Panc1 (cell line): ENCODE data around the gene ZFP1. TPM values are rescaled to one million over a fixed set of nuclear protein-coding genes. Genes with fewer than 3 reads are reported as not detected.

Source experiments
- ATAC-seq: fragments of 200-7000 bp; cut with Tn5 transposase; 2 replicates; pipeline ENCODE4 v1.9.1; 2020; ENCODE audit warnings: mild to moderate bottlenecking, moderate library complexity
- BruUV-seq: library from RNA; stranded (reverse); fragments of 400-500 nt; replicated peaks from 2 replicates; lab custom pipeline; 2021; lab: Mats Ljungman, UMichigan
- CTCF ChIA-PET: fragments of 300-600 bp; sonication (Branson Sonifier 250); formaldehyde crosslinking; loops from one replicate; lab custom pipeline; 2022; ENCODE audit warnings: antibody characterized with exemption; lab: Charles Lee
- POLR2A ChIA-PET: fragments of 300-600 bp; sonication (Branson Sonifier 250); formaldehyde crosslinking; loops from one replicate; lab custom pipeline; 2022; ENCODE audit warnings: antibody characterized with exemption; lab: Charles Lee
- DNase-seq: peaks from one replicate; pipeline ENCODE4 v3.0.0-alpha.2; 2010; ENCODE audit warnings: low read depth, low spot score
- H3K27ac ChIP-seq: 2 replicates; pipeline ENCODE4 v1.5.1; 2011; ENCODE audit warnings: mild to moderate bottlenecking, low read length, inconsistent platforms
- H3K27me3 ChIP-seq: fragments of 200-500 bp; sonication (Bioruptor generic); 2 replicates; pipeline ENCODE4 v1.6.0; 2014; ENCODE audit warnings: low read length, inconsistent platforms; ENCODE audit not compliant: control insufficient read depth, insufficient read depth
- H3K36me3 ChIP-seq: fragments of 200-500 bp; sonication (Bioruptor generic); 2 replicates; pipeline ENCODE4 v1.5.1; 2014; ENCODE audit warnings: inconsistent platforms, mild to moderate bottlenecking, low read length, moderate library complexity; ENCODE audit not compliant: control insufficient read depth, insufficient read depth
- H3K4me1 ChIP-seq: 2 replicates; pipeline ENCODE4 v1.5.1; 2011; ENCODE audit warnings: inconsistent platforms, mild to moderate bottlenecking, low read length, moderate library complexity; ENCODE audit not compliant: control insufficient read depth, insufficient read depth
- H3K4me3 ChIP-seq, 2 experiments: 2 replicates each; pipeline ENCODE4 v1.5.1; 2011 to 2012; ENCODE audit warnings: low read depth in 2 of 2, low read length in 2 of 2, mild to moderate bottlenecking in 2 of 2, inconsistent platforms in 1 of 2, moderate library complexity in 1 of 2
- H3K9me3 ChIP-seq: fragments of 200-500 bp; sonication (Bioruptor generic); 2 replicates; pipeline ENCODE4 v1.5.1; 2014; ENCODE audit warnings: low read depth, mild to moderate bottlenecking, inconsistent platforms, low read length, moderate library complexity; ENCODE audit not compliant: control insufficient read depth, insufficient read depth
- CTCF ChIP-seq: fragments of 450-650 bp; IDR thresholded peaks from 2 replicates; pipeline ENCODE4 v1.5.1; 2017; ENCODE audit warnings: mild to moderate bottlenecking
- POLR2AphosphoS5 ChIP-seq: IDR thresholded peaks from 2 replicates; pipeline ENCODE4 v1.6.1; 2012; ENCODE audit warnings: mild to moderate bottlenecking, low read depth, low read length, moderate library complexity
- REST ChIP-seq, 2 experiments: IDR thresholded peaks; 2 replicates each; pipeline ENCODE4 v1.6.1; 2011 to 2012; ENCODE audit warnings: low read depth in 2 of 2, control low read depth in 1 of 2, low read length in 1 of 2, mild to moderate bottlenecking in 1 of 2, moderate library complexity in 1 of 2; ENCODE audit not compliant: insufficient read depth in 1 of 2
- SIN3A ChIP-seq: IDR thresholded peaks from 2 replicates; pipeline ENCODE4 v1.6.1; 2012; ENCODE audit warnings: low read depth, mild to moderate bottlenecking, low read length, moderate library complexity, borderline replicate concordance; ENCODE audit not compliant: insufficient read depth
- TCF7L2 ChIP-seq: IDR thresholded peaks from 2 replicates; pipeline ENCODE4 v1.6.1; 2011; ENCODE audit warnings: mild to moderate bottlenecking, low read depth, low read length, inconsistent platforms
- in situ Hi-C: cut with HindIII; loops from 2 replicates; pipeline ENCODE4 v1.10.0; 2016; ENCODE audit warnings: low sequenced_read_pairs, low pct_unique_long_range_greater_than_20kb
- intact Hi-C: fragments of 100-400 bp; cut with micrococcal nuclease; formaldehyde crosslinking; loops from one replicate; pipeline ENCODE4 v1.10.0; 2022; ENCODE audit not compliant: unreplicated experiment
- total RNA-seq: library from RNA; stranded (reverse); gene quantifications from one replicate; pipeline ENCODE4 v1.2.1, GENCODE V29; 2021; ENCODE audit not compliant: unreplicated experiment

The ZFP1 gene
- total RNA-seq, 1 experiment from 2014 or later = 10.0 TPM

GRCh38 chr16:75206749-75207451 lies 58.6 kb downstream of the ZFP1 start, which contains the start of gene CTRB2:
TSS of gene CTRB2 (minus strand) at chr16:75207161. CDS start at chr16:75207141, 20 bp downstream.
- ATAC-seq (peak; percentile 40), DNase-seq (no peak)
- CTCF ChIA-PET = interaction anchor here (0.6 kb wide), 1 partner anchor 303 kb away, joined by 4 read pairs; no protein-coding TSS in a partner anchor
- Histone ChIP-seq H3K4me3 (no peak within 1 kb of the TSS), H3K4me1 (no peaks in the 10 kb centered on the region), H3K27me3 (no peaks in the 10 kb centered on the region), H3K27ac (no peak within 1 kb of the TSS), H3K36me3 (no peaks in the 10 kb centered on the region), H3K9me3 (no peaks in the 10 kb centered on the region)
- POLR2A ChIA-PET = no interaction called here
- TF ChIP-seq TCF7L2 (no peak), CTCF (no peak), POLR2AphosphoS5 (no peak), SIN3A (no peak), REST (IDR thresholded peaks at IDR 0.05; ENCODE audit: insufficient read depth in 1 of 2, low read depth in 2 of 2, low read length in 1 of 2) (no peak)
- intact Hi-C loops (loop anchor here (2.0 kb wide), 1 partner anchor 18 kb away; no protein-coding TSS in a partner anchor), in situ Hi-C loops (no loop called here)
- no TSS peak for BruUV-seq

GRCh38 chr16:75207831-75208230 lies 59.5 kb downstream of the ZFP1 start:
- CTCF ChIA-PET = no interaction called here
- TF ChIP-seq TCF7L2 = no peak
- TF ChIP-seq CTCF = no peak
- no peak for TF ChIP-seq SIN3A
- TF ChIP-seq POLR2AphosphoS5 = no peak
- TF ChIP-seq REST (IDR thresholded peaks at IDR 0.05; ENCODE audit: insufficient read depth in 1 of 2, low read depth in 2 of 2, low read length in 1 of 2) = no peak
- no peak overlapping the region for H3K4me3 ChIP-seq
- BruUV-seq = no TSS peak
- DNase-seq (no peak), ATAC-seq (no peak)
- in situ Hi-C loops = no loop called here
- no peaks in the 10 kb centered on the region for H3K27me3 ChIP-seq
- intact Hi-C loops = loop anchor here (2.0 kb wide), 1 partner anchor 17 kb away; no protein-coding TSS in a partner anchor
- no peaks in the 10 kb centered on the region for H3K4me1 ChIP-seq
- POLR2A ChIA-PET = no interaction called here
- H3K36me3 ChIP-seq = no peaks in the 10 kb centered on the region
- H3K27ac ChIP-seq = no peak overlapping the region
- H3K9me3 ChIP-seq = no peaks in the 10 kb centered on the region
